Sigmoid colon (tissue), 4 donors: Measurements from ENCODE around the gene RTTN.

Experiments used
- EP300 ChIP-seq, 4 donors: sonication (generic); formaldehyde crosslinking; IDR thresholded peaks; one replicate each; pipeline ENCODE4 v1.6.1; 2017; ENCODE audit warnings: antibody characterized with exemption in 4 of 4
- POLR2A ChIP-seq, 2 donors: fragments of 450-650 bp; IDR thresholded peaks; one replicate each; pipeline ENCODE4 v1.6.1; 2016; ENCODE audit warnings: antibody characterized with exemption in 2 of 2, mild to moderate bottlenecking in 2 of 2, moderate library complexity in 2 of 2
- TF ChIP-seq, protein P1 (sequence below), 4 experiments: fragments of 450-650 bp in 3 of 4; fragments of 200-600 bp in 1 of 4; IDR thresholded peaks; one replicate each; pipeline ENCODE4 v1.5.1; 2016 to 2019; ENCODE audit warnings: antibody characterized with exemption in 4 of 4, mild to moderate bottlenecking in 3 of 4, moderate library complexity in 2 of 4

DNA sequence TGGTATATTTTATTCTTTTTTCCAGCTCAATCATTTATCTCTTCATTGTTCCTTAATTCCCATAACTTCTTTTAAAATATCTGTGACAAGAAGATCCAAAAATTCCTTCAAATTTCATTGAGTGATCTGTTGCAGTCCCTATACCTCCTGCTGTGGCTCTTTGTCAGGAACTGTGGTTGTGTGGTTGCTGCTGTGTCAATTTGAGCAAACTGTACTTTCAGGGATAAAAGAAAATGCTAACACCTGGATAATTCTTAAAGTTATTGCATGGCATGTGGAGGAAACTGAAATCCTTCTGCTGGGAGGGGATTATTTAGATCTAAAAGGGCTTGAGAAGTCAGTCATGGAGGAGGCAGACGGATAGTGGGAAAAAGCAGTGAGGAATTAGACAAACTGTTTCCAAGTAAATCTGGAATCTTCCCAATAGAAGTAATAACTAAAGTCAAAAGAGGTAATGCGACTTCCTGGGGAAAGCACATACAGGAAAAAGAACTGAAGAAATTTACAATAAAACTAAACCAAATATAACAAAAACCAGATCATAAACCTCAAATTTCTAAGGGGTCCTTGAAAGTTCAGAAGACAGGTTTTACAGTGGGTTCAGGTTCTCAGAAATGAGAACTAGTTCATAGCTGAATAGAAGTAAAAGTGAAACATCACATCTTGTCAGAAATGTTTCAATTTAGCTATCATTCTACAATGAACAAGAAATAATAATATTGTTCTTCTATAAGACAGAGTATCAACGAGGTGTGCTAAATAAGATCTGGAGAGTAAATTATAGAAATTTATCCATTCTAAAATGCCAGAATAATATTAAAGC is 224.3 kb downstream of the RTTN start:
- TF ChIP-seq, protein P1, sequence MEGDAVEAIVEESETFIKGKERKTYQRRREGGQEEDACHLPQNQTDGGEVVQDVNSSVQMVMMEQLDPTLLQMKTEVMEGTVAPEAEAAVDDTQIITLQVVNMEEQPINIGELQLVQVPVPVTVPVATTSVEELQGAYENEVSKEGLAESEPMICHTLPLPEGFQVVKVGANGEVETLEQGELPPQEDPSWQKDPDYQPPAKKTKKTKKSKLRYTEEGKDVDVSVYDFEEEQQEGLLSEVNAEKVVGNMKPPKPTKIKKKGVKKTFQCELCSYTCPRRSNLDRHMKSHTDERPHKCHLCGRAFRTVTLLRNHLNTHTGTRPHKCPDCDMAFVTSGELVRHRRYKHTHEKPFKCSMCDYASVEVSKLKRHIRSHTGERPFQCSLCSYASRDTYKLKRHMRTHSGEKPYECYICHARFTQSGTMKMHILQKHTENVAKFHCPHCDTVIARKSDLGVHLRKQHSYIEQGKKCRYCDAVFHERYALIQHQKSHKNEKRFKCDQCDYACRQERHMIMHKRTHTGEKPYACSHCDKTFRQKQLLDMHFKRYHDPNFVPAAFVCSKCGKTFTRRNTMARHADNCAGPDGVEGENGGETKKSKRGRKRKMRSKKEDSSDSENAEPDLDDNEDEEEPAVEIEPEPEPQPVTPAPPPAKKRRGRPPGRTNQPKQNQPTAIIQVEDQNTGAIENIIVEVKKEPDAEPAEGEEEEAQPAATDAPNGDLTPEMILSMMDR (IDR thresholded peaks at IDR 0.05): no peak
- TF ChIP-seq POLR2A (IDR thresholded peaks at IDR 0.05): no peak
- no peak for TF ChIP-seq EP300 (IDR thresholded peaks at IDR 0.05)
